Measurements from ENCODE around the gene AGAP3.

- TF ChIP-seq TAF1 (IDR thresholded peaks at IDR 0.05; ENCODE audit: borderline replicate concordance, low read depth, low read length) (no peak), POLR2AphosphoS5 (IDR thresholded peaks at IDR 0.05; ENCODE audit: low read depth, low read length) (no peak), POLR2A (IDR thresholded peaks at IDR 0.05; ENCODE audit: low read depth, low read length) (no peak)
These were observed 39.2 kb downstream of the AGAP3 start for GRCh38 chr7:151125470-151125845.

All from GM12892 (cell line).